Mesenchymal stem cell (in vitro differentiated cells and primary cell): Measurements from ENCODE around the gene ZNG1F.
"Not testable (repeated sequence)": the region's sequence is repeated elsewhere in the genome, so short reads cannot be mapped to it uniquely, and the experiment has no call there.

Experiments used
- DNase-seq: peaks from one replicate; pipeline ENCODE4 v3.0.0-alpha.2; 2013
- H2AFZ ChIP-seq: one replicate; pipeline ENCODE4 v1.6.1; 2013; ENCODE audit warnings: low read depth, mild to moderate bottlenecking, control low read depth, inconsistent platforms, low read length, moderate library complexity
- H2AK5ac ChIP-seq: 2 replicates; pipeline ENCODE4 v1.6.1; 2013; ENCODE audit warnings: low read length, moderate library complexity, mild to moderate bottlenecking, inconsistent platforms; ENCODE audit not compliant: severe bottlenecking
- H2BK120ac ChIP-seq: one replicate; pipeline ENCODE4 v1.6.1; 2013; ENCODE audit warnings: low read depth, mild to moderate bottlenecking, inconsistent platforms, low read length, moderate library complexity
- H2BK12ac ChIP-seq, 2 experiments: one replicate each; pipeline ENCODE4 v1.6.1; 2013; ENCODE audit warnings: inconsistent platforms in 2 of 2, low read length in 2 of 2, mild to moderate bottlenecking in 2 of 2, moderate library complexity in 2 of 2, control low read depth in 1 of 2
- H2BK15ac ChIP-seq: one replicate; pipeline ENCODE4 v1.6.1; 2013; ENCODE audit warnings: mild to moderate bottlenecking, low read depth, inconsistent platforms; ENCODE audit not compliant: poor library complexity, severe bottlenecking
- H2BK5ac ChIP-seq: 2 replicates; pipeline ENCODE4 v1.6.1; 2013; ENCODE audit warnings: low read depth, mild to moderate bottlenecking, low read length, control low read depth, inconsistent platforms; ENCODE audit not compliant: poor library complexity, severe bottlenecking
- H3K14ac ChIP-seq, 2 experiments: one replicate each; pipeline ENCODE4 v1.6.1; 2013; ENCODE audit warnings: inconsistent platforms in 2 of 2, low read length in 2 of 2, control low read depth in 1 of 2, mild to moderate bottlenecking in 1 of 2, moderate library complexity in 1 of 2
- H3K18ac ChIP-seq, 2 experiments: one replicate each; pipeline ENCODE4 v1.6.1; 2013; ENCODE audit warnings: inconsistent platforms in 2 of 2, low read length in 2 of 2, control low read depth in 1 of 2, low read depth in 1 of 2, mild to moderate bottlenecking in 1 of 2
- H3K23ac ChIP-seq, 2 experiments: one replicate each; pipeline ENCODE4 v1.6.1; 2013; ENCODE audit warnings: inconsistent platforms in 2 of 2, low read length in 2 of 2, mild to moderate bottlenecking in 2 of 2, moderate library complexity in 2 of 2, control low read depth in 1 of 2
- H3K27ac ChIP-seq: 2 replicates; pipeline ENCODE4 v1.5.1; 2013; ENCODE audit warnings: mild to moderate bottlenecking, moderate library complexity, low read length, control low read depth, inconsistent platforms; ENCODE audit not compliant: poor library complexity, severe bottlenecking
- H3K27me3 ChIP-seq, 2 experiments: 2 replicates each; pipeline versions ENCODE4 v1.6.1 to v1.7.0; 2013; ENCODE audit warnings: low read length in 2 of 2, mild to moderate bottlenecking in 2 of 2, moderate library complexity in 2 of 2, control low read depth in 1 of 2, inconsistent platforms in 1 of 2; ENCODE audit not compliant: control insufficient read depth in 1 of 2, insufficient read depth in 1 of 2
- H3K36me3 ChIP-seq, 2 experiments: 2 replicates each; pipeline versions ENCODE4 v1.6.1 to v1.7.0; 2013; ENCODE audit warnings: low read length in 2 of 2, control low read depth in 1 of 2, inconsistent platforms in 1 of 2, low read depth in 1 of 2, mild to moderate bottlenecking in 1 of 2; ENCODE audit not compliant: insufficient read depth in 2 of 2, control insufficient read depth in 1 of 2
- H3K4ac ChIP-seq, 2 experiments: one replicate each; pipeline ENCODE4 v1.6.1; 2013; ENCODE audit warnings: inconsistent platforms in 2 of 2, low read length in 2 of 2, mild to moderate bottlenecking in 2 of 2, moderate library complexity in 2 of 2, control low read depth in 1 of 2, low read depth in 1 of 2
- H3K4me1 ChIP-seq: 2 replicates; pipeline ENCODE4 v1.6.1; 2013; ENCODE audit warnings: low read depth, low read length, control low read depth; ENCODE audit not compliant: control insufficient read depth, insufficient read depth
- H3K4me2 ChIP-seq: 2 replicates; pipeline ENCODE4 v1.6.1; 2013; ENCODE audit warnings: low read length, mild to moderate bottlenecking, inconsistent platforms; ENCODE audit not compliant: poor library complexity, severe bottlenecking
- H3K4me3 ChIP-seq, 2 experiments: 2 replicates each; pipeline versions ENCODE4 v1.5.1 to v1.7.0; 2013; ENCODE audit warnings: low read length in 2 of 2, mild to moderate bottlenecking in 2 of 2, control low read depth in 1 of 2, low read depth in 1 of 2; ENCODE audit not compliant: insufficient read depth in 1 of 2
- H3K79me1 ChIP-seq: replicated peaks from 2 replicates; pipeline ENCODE4 v1.6.1; 2013; ENCODE audit warnings: mild to moderate bottlenecking, control low read depth, low read length, inconsistent platforms; ENCODE audit not compliant: poor library complexity, severe bottlenecking
- H3K9ac ChIP-seq: 2 replicates; pipeline ENCODE4 v1.7.0; 2013; ENCODE audit warnings: mild to moderate bottlenecking, low read length, moderate library complexity
- H3K9me3 ChIP-seq: 2 replicates; pipeline ENCODE4 v1.7.0; 2013; ENCODE audit warnings: mild to moderate bottlenecking, low read length; ENCODE audit not compliant: control insufficient read depth
- H4K8ac ChIP-seq: one replicate; pipeline ENCODE4 v1.6.1; 2013; ENCODE audit warnings: inconsistent platforms, mild to moderate bottlenecking, low read length, moderate library complexity
- H4K91ac ChIP-seq: one replicate; pipeline ENCODE4 v1.6.1; 2013; ENCODE audit warnings: mild to moderate bottlenecking, low read length, inconsistent platforms
- WGBS: methylation state at CpG from one replicate; pipeline ENCODE4 v1.1.7; 2013; ENCODE audit warnings: mixed read lengths; 5-methylcytosine and 5-hydroxymethylcytosine counted together

The ZNG1F gene

GRCh38 chr9:41125109-41125658 is 63.9 kb downstream of the ZNG1F start:
- not testable (repeated sequence) for H3K23ac ChIP-seq, H3K4me2 ChIP-seq, DNase-seq, H2AK5ac ChIP-seq, H3K4me1 ChIP-seq, H3K4ac ChIP-seq, H3K9me3 ChIP-seq, H3K4me3 ChIP-seq, H3K79me1 ChIP-seq, H3K9ac ChIP-seq, H3K14ac ChIP-seq, H3K27ac ChIP-seq, H2BK15ac ChIP-seq, H2BK12ac ChIP-seq, H3K18ac ChIP-seq, H4K91ac ChIP-seq, H3K36me3 ChIP-seq, H2AFZ ChIP-seq, H2BK120ac ChIP-seq, H4K8ac ChIP-seq, H2BK5ac ChIP-seq, H3K27me3 ChIP-seq
- no CpG with 5 or more reads among the region's 21 CpGs for WGBS

- H2BK5ac ChIP-seq, H3K14ac ChIP-seq, H4K91ac ChIP-seq, H3K36me3 ChIP-seq, H3K9me3 ChIP-seq, H3K23ac ChIP-seq, H2BK120ac ChIP-seq, H3K4me1 ChIP-seq, H3K27ac ChIP-seq, H3K79me1 ChIP-seq, H3K4me2 ChIP-seq, H2BK15ac ChIP-seq, H3K18ac ChIP-seq, H4K8ac ChIP-seq, DNase-seq, H3K4ac ChIP-seq, H2AFZ ChIP-seq, H3K4me3 ChIP-seq, H3K27me3 ChIP-seq, H3K9ac ChIP-seq, H2AK5ac ChIP-seq, H2BK12ac ChIP-seq: not testable (repeated sequence)
- WGBS = 34% methylated on average over 18 of the region's 52 CpGs
Observed at GRCh38 chr9:41124250-41125108, 64.6 kb downstream of the ZNG1F start.

- DNase-seq, H2BK120ac ChIP-seq, H2BK12ac ChIP-seq, H2AK5ac ChIP-seq, H4K8ac ChIP-seq, H2BK15ac ChIP-seq, H3K27me3 ChIP-seq, H3K9ac ChIP-seq, H3K18ac ChIP-seq, H3K79me1 ChIP-seq, H3K36me3 ChIP-seq, H3K4ac ChIP-seq, H4K91ac ChIP-seq, H3K27ac ChIP-seq, H3K9me3 ChIP-seq, H3K23ac ChIP-seq, H3K4me1 ChIP-seq, H3K4me2 ChIP-seq, H3K14ac ChIP-seq, H2AFZ ChIP-seq, H2BK5ac ChIP-seq, H3K4me3 ChIP-seq: not testable (repeated sequence)
- no CpG with 5 or more reads among the region's 33 CpGs for WGBS
Observed at GRCh38 chr9:41123812-41124211, 65.3 kb downstream of the ZNG1F start.

- H4K91ac ChIP-seq, H4K8ac ChIP-seq, H3K23ac ChIP-seq, H2BK15ac ChIP-seq, H3K9me3 ChIP-seq, H3K4me1 ChIP-seq, DNase-seq, H2BK12ac ChIP-seq, H3K4me3 ChIP-seq, H2AK5ac ChIP-seq, H3K18ac ChIP-seq, H3K4ac ChIP-seq, H2BK120ac ChIP-seq, H3K79me1 ChIP-seq, H3K27me3 ChIP-seq, H3K9ac ChIP-seq, H2AFZ ChIP-seq, H3K27ac ChIP-seq, H3K4me2 ChIP-seq, H3K14ac ChIP-seq, H3K36me3 ChIP-seq, H2BK5ac ChIP-seq: not testable (repeated sequence)
- no CpG with 5 or more reads among the region's 32 CpGs for WGBS
Observed at GRCh38 chr9:41123396-41123795, 65.7 kb downstream of the ZNG1F start.
